Breast epithelium (tissue), 3 donors: ENCODE data around the gene RCVRN.

Experiments
- POLR2A ChIP-seq: fragments of 450-650 bp; IDR thresholded peaks from one replicate; pipeline ENCODE4 v1.6.1; 2016; ENCODE audit warnings: antibody characterized with exemption, mild to moderate bottlenecking, moderate library complexity
- POLR2AphosphoS5 ChIP-seq, 3 donors: sonication (generic); formaldehyde crosslinking; IDR thresholded peaks; one replicate each; pipeline ENCODE4 v1.6.1; 2017; ENCODE audit warnings: antibody characterized with exemption in 3 of 3
- TF ChIP-seq, protein P1 (sequence below), 3 donors: fragments of 450-650 bp; IDR thresholded peaks; one replicate each; pipeline ENCODE4 v1.5.1; 2016 to 2017; ENCODE audit warnings: antibody characterized with exemption in 3 of 3, mild to moderate bottlenecking in 3 of 3, moderate library complexity in 3 of 3

DNA sequence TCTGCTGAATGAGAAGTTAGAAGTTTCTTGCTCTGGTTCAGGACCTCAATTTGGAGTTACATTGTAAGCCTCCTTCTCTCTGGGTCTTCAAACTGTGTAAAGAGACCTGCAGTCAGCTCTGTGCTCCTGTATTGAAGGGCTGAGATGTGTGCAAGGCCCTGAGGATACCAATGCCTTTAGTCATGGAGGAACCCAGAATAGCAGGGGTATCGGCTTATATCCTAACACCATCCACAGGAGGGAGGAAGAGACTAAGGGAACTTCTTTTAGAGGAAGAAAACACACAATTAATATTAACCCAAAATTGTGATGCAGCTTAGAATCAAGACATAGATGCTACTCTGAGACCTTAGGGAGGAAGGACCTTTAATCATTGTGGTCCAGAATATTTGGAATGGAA is 42.9 kb downstream of the RCVRN start:
- TF ChIP-seq, protein P1, sequence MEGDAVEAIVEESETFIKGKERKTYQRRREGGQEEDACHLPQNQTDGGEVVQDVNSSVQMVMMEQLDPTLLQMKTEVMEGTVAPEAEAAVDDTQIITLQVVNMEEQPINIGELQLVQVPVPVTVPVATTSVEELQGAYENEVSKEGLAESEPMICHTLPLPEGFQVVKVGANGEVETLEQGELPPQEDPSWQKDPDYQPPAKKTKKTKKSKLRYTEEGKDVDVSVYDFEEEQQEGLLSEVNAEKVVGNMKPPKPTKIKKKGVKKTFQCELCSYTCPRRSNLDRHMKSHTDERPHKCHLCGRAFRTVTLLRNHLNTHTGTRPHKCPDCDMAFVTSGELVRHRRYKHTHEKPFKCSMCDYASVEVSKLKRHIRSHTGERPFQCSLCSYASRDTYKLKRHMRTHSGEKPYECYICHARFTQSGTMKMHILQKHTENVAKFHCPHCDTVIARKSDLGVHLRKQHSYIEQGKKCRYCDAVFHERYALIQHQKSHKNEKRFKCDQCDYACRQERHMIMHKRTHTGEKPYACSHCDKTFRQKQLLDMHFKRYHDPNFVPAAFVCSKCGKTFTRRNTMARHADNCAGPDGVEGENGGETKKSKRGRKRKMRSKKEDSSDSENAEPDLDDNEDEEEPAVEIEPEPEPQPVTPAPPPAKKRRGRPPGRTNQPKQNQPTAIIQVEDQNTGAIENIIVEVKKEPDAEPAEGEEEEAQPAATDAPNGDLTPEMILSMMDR (IDR thresholded peaks at IDR 0.05), result no peak
- TF ChIP-seq POLR2AphosphoS5 (IDR thresholded peaks at IDR 0.05), result no peak
- TF ChIP-seq POLR2A, result no peak
